ENCODE measurements around the gene NKX1-1.

DNA sequence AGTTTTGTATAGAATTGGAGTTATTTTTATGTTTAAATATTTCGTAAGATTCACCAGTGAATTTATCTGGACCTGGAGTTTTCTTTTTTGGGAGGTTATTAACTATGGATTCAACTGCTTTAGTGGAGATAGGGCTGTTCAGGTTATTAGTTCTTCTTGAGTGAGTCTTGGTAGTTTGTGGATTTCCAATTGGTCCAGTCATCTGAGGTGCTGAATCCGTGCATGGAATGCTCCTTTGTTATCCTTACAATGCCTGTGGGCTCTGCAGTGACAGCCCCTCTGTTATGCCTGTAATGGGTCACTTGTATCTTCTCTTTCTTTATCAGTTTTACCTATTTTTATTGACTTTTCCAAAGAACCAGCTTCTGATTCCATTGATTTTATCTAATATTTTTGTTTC lies 15.4 kb upstream of the NKX1-1 start:
- TF ChIP-seq YY1 (IDR thresholded peaks at IDR 0.05; ENCODE audit: insufficient read depth, insufficient read length) (no peak), ZNF274 (IDR thresholded peaks at IDR 0.05; ENCODE audit: low read depth, low read length) (no peak), SUZ12 (IDR thresholded peaks at IDR 0.05; ENCODE audit: extremely low read depth, insufficient read depth, insufficient read length) (no peak)
